Stimulated activated memory B cell treated with anti-CD40 and anti-IgM and Interleukin-4, amounts not matched to agents 10 μg/mL and 1 μg/mL and 100 μg/mL, for 72 hours (primary cell): ENCODE measurements around the gene ALKBH7.
A peak's percentile ranks its signal among the peaks of the same experiment; 100 is the strongest.

ENCODE experiments used
- ATAC-seq: fragments of 150-1000 bp; cut with Tn5 transposase; 2 replicates; pipeline ENCODE4 v1.10.0; 2021
- H3K27ac Mint-ChIP-seq: one replicate; pipeline ENCODE4 v1.8.0; 2022; ENCODE audit warnings: mild to moderate bottlenecking, mixed read lengths
- H3K27me3 Mint-ChIP-seq: one replicate; pipeline ENCODE4 v1.8.0; 2022; ENCODE audit warnings: mixed read lengths
- H3K36me3 Mint-ChIP-seq: one replicate; pipeline ENCODE4 v1.8.0; 2022; ENCODE audit warnings: mixed read lengths
- H3K4me1 Mint-ChIP-seq: one replicate; pipeline ENCODE4 v1.8.0; 2022; ENCODE audit warnings: mixed read lengths
- H3K4me3 Mint-ChIP-seq: one replicate; pipeline ENCODE4 v1.8.0; 2022; ENCODE audit warnings: mild to moderate bottlenecking, moderate library complexity, mixed read lengths
- H3K9me3 Mint-ChIP-seq: one replicate; pipeline ENCODE4 v1.8.0; 2022; ENCODE audit warnings: mixed read lengths

ALKBH7 gene

DNA sequence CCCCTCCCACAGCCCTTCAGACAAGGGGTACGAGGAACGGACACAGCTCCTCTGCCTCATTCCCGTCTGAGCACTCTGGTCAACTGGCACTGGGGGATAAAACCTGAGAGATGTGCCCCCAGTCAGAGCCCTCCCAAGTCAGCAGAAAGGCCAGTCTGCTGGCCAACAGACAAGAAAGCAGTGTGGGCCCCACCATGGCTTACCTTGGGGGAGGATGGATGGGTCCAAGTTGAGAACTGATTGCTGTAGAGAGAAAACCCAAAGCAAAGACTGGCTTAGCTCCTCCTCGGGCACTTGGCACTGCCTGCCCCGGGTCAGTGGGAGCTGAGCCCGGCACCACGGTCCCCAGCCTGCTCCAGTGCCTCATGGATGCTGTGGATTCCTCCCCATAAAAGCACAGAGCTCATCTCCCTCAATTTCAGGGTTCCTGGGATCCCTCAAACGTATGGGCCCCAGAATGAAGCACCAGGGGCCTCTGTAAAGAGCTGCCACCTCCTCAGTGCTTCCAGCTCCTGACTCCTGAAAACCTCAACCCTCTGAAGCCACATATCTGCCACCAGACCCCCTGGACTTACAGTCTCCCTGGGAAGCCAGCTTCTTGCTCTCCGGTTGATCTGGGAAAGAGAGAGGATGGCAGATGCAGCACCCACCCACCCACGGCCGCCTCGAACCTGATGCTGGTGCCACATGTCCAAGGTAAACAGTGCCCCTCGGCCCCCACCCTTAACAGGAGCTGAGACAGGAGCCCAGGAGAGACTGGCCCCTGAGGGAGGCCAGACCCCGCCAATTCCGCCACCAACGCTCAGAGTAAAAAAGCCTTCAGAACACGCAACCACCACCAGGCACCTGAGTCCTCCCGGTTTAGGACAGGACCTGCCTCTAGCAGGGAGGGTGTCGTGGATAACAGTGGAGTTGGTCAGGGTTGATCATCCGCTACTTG lies 48.8 kb downstream of the ALKBH7 start:
- Mint-ChIP-seq H3K9me3 (no peaks in the 10 kb centered on the region), H3K4me3 (no peak overlapping the region), H3K4me1 (peaks cover 35% of the 10 kb centered on the region), H3K27me3 (no peaks in the 10 kb centered on the region), H3K27ac (no peak overlapping the region), H3K36me3 (peaks cover 48% of the 10 kb centered on the region)
- ATAC-seq = no peak

DNA sequence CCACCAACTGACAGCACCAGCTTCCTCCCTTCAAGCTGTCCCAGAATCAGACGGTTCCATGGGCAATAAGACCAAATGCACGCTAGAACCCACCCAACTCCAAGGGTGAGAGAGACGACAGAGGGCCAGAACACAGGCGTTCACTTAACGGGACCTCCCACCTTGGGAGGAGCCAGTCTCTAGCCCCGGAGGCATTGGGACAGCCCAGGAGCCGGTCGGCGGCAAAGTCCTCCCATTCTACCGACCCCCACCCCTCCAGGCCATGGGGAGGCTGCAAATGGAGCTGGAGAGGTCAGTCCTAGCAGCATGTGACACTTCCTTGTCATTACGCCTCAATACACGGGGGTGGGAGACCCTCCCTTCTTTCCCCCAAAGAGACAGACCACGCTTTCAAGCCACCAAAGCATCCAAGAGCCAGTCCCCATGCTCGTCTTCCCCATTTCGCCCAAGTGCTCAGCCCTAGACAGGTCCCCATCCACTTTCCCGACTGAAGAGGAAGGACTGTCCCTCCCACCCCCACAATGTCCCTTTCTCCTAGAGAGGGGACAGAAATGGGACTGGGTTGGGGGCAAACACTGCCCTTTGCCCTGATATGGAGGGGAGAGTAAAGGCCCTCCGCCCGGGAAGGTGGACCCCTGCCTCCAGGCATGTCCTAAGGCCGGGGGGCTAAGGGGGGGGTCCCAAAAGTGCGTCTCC lies 51.1 kb downstream of the ALKBH7 start:
- Mint-ChIP-seq H3K27me3 (no peaks in the 10 kb centered on the region), H3K4me3 (peak overlapping the region; percentile 92), H3K9me3 (no peaks in the 10 kb centered on the region), H3K27ac (peak overlapping the region; percentile 72), H3K4me1 (peaks cover 35% of the 10 kb centered on the region), H3K36me3 (peaks cover 30% of the 10 kb centered on the region)
- ATAC-seq = no peak

DNA sequence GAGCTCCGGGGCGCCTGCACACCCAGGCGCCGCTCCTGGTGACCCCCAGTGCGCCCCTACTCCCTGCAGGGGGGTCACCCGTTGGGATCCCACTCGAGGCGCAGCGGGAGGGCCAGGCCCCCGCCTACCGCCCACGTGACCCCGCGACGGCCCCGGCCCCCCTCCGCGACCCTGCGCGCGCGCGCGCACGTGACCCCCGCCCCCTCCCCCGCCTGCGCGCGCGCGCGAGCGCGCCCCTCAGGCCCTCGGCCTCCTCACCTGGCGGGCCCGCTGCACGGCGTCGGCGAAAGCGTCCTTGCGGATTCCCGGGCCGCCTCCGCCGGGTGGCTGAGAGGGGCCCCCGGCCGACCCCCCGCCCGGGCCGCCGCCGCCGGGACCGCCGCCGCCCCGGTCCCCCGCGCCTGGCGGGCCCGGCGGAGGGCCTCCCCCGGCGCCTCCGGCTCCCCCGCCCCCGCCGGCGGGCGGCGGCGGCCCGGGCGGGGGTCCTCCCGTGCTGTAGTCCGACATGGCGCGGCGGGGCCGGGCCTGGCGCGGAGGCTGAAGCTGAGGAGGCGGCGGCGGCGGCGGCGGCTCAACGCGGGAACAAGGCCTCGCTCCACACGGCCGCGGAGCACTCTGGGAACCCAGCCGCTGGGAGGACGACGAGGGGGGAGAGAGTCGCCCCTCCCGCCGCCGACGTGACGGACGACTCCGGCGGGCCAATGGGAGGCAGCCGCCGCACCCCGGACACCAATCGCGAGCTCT lies 51.8 kb downstream of the ALKBH7 start, which contains the start of gene KHSRP:
KHSRP (minus strand) TSS at position 617 of the 744 bp plus-strand sequence; CDS start at position 507, 110 bp downstream.
- no peak for ATAC-seq
- H3K9me3 Mint-ChIP-seq = no peaks in the 10 kb centered on the region
- peak within 1 kb of the TSS; percentile 72 for H3K27ac Mint-ChIP-seq
- H3K36me3 Mint-ChIP-seq = peaks cover 22% of the 10 kb centered on the region
- H3K4me3 Mint-ChIP-seq = peak within 1 kb of the TSS; percentile 92
- no peaks in the 10 kb centered on the region for H3K27me3 Mint-ChIP-seq
- H3K4me1 Mint-ChIP-seq = peaks cover 35% of the 10 kb centered on the region
